D721Med (cell line): ENCODE data around the gene FYCO1.
"Not testable (repeated sequence)": the region's sequence is repeated elsewhere in the genome, so short reads cannot be mapped to it uniquely, and the experiment has no call there.

Experiments used
- DNase-seq: peaks from one replicate; pipeline ENCODE4 v3.0.0; 2011; ENCODE audit warnings: low spot score; ENCODE audit not compliant: insufficient read length
- FAIRE-seq: peaks from 2 replicates; lab custom pipeline; 2011; peaks lifted over from hg19 to GRCh38; lab: Jason Lieb, UNC
- CTCF ChIP-seq: IDR thresholded peaks from 2 replicates; pipeline ENCODE4 v1.5.1; 2012; ENCODE audit warnings: mild to moderate bottlenecking, control low read depth; ENCODE audit not compliant: insufficient read depth; ENCODE audit errors: missing control alignments

Gene FYCO1

GRCh38 chr3:46008058-46008457, 12.4 kb upstream of the FYCO1 start:
- FAIRE-seq, result no peak
- TF ChIP-seq CTCF, result no peak
- DNase-seq, result no peak

- no peak for FAIRE-seq
- no peak for DNase-seq
- no peak for TF ChIP-seq CTCF
These were observed 11.7 kb upstream of the FYCO1 start for GRCh38 chr3:46007280-46007679.

- FAIRE-seq (no peak), DNase-seq (no peak)
- TF ChIP-seq CTCF, result no peak
These were observed 10.8 kb upstream of the FYCO1 start for GRCh38 chr3:46006238-46007032.

DNA sequence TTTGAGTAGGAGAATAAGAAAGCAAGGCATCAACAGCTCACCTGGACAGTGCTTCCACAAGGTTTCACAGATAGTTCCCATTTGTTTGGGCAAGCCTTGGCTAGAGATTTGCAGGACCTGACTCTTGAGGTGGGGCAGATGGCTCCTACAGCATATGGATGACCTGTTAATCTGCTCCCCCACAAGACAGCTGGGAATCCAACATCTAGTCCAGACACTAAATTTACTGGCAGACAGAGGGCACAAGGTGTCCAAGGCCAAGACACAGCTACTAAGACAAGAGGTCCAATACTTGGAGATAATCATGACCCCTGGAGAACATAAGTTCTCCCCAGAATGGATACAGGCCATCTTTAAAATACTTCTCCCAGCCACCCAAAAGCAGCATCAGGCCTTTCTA, 8.1 kb upstream of the FYCO1 start:
- not testable (repeated sequence) for DNase-seq, FAIRE-seq

DNA sequence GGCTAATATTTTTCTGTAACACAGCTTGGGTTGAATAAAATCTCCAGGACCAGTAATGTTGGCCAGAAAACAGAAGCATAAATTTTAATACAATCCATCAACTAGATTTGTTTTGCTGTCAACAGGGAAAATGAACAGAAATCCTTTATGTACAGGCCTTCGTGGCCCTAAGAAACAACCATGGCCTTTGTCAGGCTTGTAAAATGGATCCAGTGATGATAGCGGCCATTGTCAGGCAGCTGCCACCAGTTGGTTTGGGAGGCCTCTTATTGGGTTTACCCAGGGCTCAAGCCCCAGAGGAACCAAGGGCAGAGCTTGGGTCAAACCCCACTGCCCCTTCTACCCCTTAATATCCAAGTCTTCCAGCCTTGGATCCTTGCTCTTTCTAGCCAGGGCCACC, 5.6 kb upstream of the FYCO1 start:
- FAIRE-seq (no peak), DNase-seq (no peak)
- no peak for TF ChIP-seq CTCF

DNA sequence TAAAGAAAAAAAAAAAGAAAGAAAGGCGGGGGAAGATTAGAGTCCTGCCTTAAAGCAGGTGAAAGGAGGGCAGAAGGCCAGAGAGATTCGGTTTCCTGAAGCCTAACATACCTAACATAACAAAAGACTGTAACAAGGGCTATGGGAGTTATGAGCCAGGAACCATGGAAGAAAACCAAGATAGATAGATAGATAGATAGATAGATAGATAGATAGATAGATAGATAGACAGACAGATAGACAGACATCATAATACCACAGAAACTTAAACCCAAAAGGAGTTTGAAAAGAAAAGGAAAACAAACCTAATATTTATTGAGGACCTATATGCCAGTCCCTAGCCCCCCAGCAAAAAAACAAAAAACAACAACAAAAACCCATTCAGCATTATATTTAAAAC, 2.3 kb upstream of the FYCO1 start:
- DNase-seq (no peak), FAIRE-seq (no peak)
- no peak for TF ChIP-seq CTCF

- not testable (repeated sequence) for DNase-seq, FAIRE-seq
These were observed 1.9 kb upstream of the FYCO1 start for GRCh38 chr3:45997499-45997898.

- no peak for TF ChIP-seq CTCF
- FAIRE-seq (no peak), DNase-seq (peak; percentile 81)
These were observed 997 bp downstream of the FYCO1 start for GRCh38 chr3:45994419-45995235.
